ENCODE results near the gene OR6Q1.

The OR6Q1 gene

GRCh38 chr11:58058276-58059006 lies 27.7 kb downstream of the OR6Q1 start:
- DNase-seq, result peak; percentile 94

- DNase-seq, result no peak
Measured at GRCh38 chr11:58059007-58059350, 28.2 kb downstream of the OR6Q1 start.

- DNase-seq, result no peak
Measured at GRCh38 chr11:58060535-58060934, 29.8 kb downstream of the OR6Q1 start.

- no peak for DNase-seq
Measured at GRCh38 chr11:58060939-58061672, 30.4 kb downstream of the OR6Q1 start.

- no peak for DNase-seq
Measured at GRCh38 chr11:58061813-58062212, 31.1 kb downstream of the OR6Q1 start.

- peak; percentile 90 for DNase-seq
Measured at GRCh38 chr11:58067685-58068084, 36.9 kb downstream of the OR6Q1 start.

- no peak for DNase-seq
Measured at GRCh38 chr11:58068655-58069054, 37.9 kb downstream of the OR6Q1 start.

- DNase-seq, result no peak
Measured at GRCh38 chr11:58070585-58070984, 39.8 kb downstream of the OR6Q1 start.

- no peak for DNase-seq
Measured at GRCh38 chr11:58075781-58076180, 45.0 kb downstream of the OR6Q1 start.
